ENCODE results near the gene BIRC6.

The BIRC6 gene

DNA sequence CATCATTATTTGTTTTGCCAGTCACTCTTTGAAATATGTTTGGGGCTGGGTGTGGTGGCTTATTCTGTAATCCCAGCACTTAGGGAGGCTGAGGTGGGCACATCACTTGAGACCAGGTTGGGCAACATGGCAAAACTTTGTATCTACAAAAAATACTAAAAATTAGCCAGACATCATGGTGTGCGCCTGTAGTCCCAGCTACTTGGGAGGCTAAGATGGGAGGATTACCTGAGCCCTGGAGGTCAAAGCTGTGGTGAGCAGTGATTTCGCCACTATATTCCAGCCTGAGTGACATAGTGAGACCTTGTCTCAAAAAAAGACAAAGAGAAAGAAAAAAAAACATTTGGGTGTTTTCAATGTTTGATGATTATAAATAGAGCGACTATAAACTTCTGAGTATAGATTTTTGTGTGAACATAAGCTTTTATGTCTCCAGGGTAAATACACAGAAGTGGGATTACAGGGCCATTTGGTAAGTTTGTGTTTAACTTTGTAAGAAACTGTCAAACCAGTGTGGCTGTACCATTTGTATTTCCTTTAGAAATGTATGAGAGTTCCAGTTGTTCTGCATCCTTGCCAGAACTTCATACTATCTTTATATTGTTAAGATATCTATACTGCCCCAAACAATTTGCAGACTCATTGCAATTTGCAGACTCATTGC, 15.8 kb downstream of the BIRC6 start:
- DNase-seq (ENCODE audit: low read depth), result no peak

DNA sequence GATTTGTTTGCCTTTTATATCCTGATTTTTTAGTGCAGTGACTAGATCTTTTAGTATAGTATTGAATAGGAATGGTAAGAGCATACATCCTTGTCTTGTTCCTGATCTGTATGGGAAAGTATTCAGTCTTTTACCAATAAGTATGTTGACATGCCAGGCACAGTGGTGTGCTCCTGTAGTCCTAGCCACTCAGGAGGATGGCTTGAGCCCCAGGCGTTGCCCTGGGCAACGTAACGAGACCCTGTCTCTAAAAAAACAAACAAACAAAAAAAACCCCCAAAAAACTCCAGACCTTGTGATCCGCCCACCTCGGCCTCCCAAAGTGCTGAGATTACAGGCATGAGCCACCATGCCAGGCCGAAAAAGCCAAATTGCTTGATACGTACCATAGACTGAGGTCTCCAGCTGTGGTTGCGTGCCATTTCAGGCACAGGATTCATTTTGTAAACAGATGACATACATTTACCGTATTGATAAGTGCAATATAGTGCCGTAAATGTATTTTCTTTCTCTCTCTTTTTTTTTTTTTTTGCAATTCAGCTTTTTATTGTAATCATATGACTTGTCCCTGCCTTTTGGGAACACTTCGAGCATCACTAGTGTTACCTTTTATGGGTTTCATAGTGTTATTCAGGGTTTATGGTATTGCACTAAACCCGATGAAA, 18.5 kb downstream of the BIRC6 start:
- DNase-seq (ENCODE audit: low read depth), result no peak

DNA sequence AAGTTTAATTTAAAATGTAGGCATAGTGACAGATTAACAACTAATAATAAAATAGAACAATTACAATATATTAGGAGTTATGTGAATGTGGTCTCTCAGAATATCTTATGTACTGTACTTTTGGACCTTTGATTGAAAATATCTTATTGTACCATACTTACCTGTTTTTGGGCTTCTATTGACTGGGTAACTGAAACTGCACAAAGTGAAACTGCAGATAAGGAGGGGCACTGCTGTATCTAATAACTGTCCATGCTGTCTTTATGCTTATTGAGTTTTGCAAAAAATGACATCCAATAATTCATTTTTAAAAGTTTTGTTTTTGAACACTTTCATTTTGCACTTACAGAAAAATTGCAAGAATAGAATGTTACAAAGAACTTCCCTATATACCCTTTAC, 19.9 kb downstream of the BIRC6 start:
- DNase-seq (ENCODE audit: low read depth), result no peak

DNA sequence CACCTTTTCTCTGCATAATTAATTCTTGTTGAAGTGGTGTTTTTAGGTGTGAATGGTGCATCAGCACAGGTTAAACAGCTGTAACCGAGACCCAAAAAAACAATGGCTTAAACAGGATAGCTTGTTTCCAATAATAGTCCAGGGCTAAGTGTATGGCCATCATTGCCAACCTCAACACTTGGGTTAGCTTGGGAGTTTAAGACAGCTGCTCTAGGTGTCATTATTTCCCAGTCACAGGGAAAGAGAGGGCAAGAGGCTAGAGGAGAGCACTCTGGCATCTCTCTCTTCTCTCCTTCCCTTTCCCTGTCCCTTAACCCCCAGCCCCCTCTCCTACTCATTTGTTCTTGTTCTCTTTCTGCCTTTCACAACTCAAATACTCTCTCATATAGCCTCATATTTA, 21.1 kb downstream of the BIRC6 start:
- DNase-seq (ENCODE audit: low read depth), result no peak

DNA sequence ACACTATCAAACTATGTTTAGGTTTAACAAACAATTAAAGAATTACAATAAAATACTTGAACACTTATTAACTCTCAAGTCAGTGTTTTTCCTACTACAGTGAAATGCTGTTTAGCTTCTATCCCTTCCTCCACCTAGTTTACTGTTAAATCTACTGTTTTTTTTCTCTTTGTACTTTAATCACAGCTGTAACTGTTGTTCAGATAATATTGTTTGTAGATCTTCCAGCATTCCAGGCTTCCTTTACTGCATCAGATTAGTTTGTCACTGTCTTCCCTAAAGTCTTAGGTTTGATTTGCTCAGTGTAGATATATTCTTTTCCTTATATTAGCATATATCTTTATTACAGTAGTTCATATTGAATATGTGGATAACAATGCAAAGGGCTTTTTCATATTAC, 22.5 kb downstream of the BIRC6 start:
- no peak for DNase-seq (ENCODE audit: low read depth)

DNA sequence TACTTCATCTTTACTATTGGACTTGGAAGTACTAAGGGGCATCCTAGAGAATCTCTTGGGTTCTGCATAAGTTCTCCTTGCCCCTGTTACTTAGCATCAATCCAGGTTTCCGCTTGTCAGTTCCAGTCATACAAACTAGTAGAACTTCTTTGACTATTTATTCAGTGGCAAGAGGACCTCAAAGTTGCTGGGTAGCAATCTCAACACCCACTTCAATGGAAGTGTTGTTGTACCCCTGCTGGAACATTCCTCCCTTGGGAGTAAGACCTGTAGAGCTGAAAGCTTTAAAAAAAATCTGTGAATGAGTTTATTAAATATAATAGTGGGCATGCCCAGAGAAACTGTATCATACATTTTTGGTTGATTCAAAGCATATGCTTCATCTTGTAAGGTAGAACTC, 27.0 kb downstream of the BIRC6 start:
- no peak for DNase-seq (ENCODE audit: low read depth)

DNA sequence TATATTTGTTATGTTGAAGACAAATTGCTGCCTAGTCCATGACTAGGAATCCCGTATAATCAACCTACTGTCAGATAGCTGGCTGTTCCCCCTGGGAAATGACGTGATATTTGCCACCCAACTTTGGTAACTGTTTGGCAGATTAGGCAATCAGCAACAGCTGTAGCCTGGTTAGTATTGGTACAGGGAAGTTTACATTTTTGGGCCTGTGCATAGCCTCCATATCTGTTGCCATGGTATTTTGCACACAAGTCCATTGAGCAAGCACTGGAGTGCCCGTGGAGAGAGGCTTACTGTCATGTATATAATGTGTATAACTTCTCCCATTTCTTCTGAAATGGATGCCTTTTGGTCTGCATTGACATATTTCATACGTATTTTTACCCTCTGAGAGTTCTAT, 27.7 kb downstream of the BIRC6 start:
- no peak for DNase-seq (ENCODE audit: low read depth)

DNA sequence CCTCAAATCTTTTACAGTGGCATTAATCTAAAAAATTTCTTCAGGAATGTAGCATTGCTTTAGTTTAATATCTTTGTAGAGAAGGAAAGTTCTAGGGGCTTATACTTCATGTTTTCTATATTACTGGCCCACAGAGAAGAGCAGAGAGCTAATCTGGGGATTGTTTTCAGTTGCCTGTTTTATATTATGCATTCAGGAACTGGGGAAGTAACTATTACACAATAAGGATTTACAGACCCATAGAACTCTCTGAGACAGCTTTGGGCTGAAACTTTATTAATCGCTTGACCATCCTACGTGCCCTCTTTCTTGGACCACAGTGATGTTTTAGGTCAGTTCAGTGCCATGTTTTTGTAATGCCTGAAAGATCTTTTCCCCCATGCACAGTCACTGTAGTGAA, 29.9 kb downstream of the BIRC6 start:
- no peak for DNase-seq (ENCODE audit: low read depth)

DNA sequence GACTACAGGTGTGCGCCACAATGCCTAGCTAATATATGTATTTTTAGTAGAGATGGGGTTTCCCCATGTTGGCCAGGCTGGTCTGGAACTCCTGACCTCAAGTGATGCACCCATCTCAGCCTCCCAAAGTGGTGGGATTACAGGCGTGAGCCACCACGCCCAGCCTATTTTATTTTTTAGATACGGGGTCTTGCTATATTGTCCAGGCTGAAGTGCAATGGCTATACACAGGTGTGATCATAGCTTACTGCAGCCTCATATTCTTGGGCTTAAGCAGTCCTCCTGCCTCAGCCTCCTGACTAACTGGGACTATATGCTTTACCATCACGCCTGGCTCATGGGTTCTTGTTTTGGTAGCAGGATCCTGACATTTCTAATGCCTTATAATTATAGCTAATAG, 42.4 kb downstream of the BIRC6 start:
- DNase-seq (ENCODE audit: low read depth), result no peak

DNA sequence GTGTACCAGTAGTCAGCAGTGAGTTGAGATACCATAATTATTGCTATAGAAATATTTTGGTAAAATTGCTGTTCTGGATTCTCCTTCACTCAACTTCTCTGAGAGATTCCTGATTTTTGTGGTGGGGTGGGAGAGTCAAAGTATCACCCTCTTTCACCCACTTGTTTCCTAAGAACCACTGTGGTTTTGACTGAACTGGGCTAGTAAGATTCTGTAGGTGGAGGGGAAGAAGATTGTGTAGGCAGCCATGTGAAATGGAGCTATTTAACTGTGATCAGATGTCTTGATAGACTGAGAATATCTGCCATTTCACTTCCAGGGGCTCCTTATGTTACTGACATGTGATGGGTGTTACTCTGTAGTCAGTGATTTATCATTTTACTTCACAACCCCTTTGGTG, 45.3 kb downstream of the BIRC6 start:
- no peak for DNase-seq (ENCODE audit: low read depth)

DNA sequence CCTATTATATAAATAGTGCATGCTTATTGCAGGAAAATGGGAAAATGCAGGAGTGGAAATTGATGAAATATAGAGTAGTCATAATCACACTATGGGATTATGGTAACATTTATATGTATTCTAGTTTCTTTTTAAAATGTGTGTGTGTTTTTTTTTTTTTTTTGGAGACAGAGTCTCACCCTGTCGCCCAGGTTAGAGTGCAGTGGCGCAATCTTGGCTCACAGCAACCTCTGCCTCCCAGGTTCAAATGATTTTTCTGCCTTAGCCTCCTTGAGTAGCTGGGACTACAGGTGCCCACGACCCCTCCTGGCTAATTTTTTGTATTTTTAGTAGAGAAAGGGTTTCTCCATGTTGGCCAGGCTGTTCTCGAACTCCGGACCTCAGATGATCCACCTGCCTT, 47.0 kb downstream of the BIRC6 start:
- no peak for DNase-seq (ENCODE audit: low read depth)

DNA sequence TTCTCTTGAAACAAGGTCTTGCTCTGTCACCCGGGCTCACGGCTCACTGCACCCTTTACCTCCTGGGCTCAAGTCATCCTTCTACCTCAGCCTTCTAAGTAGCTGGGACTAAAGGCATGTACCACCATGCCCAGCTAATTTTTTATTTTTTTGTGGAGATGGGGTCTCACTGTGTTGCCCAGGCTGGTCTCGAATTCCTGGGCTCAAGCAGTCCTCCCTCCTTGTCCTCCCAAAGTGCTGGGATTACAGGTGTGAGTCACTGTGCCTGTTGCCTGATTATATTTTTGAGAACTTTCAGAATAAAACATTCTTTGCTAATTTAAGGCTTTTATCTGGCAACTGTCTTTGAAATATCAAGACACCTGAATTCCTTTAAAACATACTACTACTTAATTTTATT, 47.9 kb downstream of the BIRC6 start:
- DNase-seq (ENCODE audit: low read depth), result no peak

DNA sequence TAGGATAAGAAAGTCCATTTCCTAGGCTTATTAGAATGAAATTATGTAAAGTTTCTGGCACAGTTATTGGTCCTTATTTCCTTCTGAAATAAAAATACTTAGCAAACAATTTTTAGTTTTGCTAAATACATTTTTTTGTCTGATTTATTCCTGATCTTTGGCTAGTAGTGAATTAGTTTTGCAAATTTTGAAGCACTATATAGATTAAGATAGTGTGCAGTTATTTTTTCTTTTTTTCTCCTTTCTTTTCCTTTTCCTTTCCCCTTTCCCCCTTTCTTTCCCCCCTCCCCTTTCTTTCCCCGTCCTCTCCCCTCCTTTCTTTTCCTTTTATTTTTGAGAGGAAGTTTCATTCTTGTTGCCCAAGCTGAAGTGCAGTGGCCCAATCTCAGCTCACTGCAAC, 59.7 kb downstream of the BIRC6 start:
- DNase-seq (ENCODE audit: low read depth), result no peak

DNA sequence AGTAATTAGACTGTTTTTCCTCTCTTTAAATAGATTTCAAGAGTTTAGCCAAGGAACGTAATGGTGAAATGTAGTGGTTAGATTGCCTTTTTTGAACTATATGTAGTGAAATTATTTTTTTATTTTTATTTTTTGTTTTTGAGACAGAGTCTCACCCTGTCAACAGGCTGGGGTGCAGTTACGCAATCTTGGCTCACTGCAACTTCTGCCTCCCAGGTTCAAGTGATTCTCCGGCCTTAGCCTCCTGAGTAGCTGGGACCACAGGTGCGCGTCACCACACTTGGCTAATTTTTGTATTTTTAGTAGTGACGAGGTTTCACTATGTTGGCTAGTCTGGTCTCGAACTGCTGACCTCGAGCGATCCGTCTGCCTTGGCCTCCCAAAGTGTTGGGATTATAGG, 60.8 kb downstream of the BIRC6 start:
- DNase-seq (ENCODE audit: low read depth), result no peak

DNA sequence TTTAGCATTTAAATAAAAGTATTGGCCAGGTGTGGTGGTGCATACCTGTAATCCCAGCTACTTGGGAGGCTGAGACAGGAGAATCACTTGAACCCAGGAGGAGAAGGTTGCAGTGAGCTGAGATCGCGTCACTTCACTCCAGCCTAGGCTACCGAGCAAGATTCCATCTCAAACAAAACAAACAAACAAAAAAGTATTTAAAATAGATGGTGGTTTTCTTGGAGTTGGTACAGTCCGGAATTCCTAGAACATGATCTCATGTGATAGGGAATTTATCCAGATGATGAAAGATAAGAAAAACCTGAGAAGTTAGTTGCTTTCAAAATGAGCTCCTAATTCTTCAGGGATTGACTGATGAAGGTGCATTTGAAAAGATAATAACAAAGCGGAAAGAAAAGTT, 62.0 kb downstream of the BIRC6 start:
- peak; percentile 56 for DNase-seq (ENCODE audit: low read depth)

DNA sequence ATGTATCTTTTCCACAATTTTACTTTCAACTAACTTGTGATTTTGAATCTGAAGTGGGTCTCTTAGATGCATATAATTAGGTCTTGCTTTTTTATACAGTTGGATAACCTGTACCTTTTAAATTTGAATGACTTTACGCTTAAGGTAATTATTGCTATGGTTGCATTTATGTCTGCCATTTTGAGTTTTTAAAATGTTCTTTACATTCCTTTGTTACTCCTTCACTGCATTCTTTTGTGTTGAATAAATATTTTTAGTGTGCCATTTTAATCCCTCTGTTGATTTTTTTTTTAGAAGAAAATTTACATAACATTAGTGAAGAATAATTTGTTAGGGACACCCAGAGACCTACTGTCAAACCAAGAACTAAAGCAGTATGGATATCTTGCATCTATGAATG, 65.3 kb downstream of the BIRC6 start:
- no peak for DNase-seq (ENCODE audit: low read depth)

DNA sequence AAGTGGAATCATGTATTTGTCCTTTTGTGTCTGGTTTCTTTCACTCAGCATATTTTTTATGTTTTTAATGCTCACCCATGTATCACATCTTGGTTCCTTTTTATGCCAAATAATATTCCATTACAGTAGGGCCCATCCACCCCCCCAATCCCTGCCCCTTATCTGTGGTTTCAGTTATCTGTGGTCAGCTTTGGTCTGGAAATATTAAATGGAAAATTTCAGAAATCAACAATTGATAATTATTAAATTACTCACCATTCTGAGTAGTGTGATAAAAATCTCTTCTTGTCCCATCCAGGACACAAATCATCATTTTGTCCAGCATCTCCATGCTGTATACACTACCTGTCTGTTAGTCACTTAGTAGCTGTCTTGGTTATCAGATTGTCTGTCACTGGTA, 66.7 kb downstream of the BIRC6 start:
- no peak for DNase-seq (ENCODE audit: low read depth)

DNA sequence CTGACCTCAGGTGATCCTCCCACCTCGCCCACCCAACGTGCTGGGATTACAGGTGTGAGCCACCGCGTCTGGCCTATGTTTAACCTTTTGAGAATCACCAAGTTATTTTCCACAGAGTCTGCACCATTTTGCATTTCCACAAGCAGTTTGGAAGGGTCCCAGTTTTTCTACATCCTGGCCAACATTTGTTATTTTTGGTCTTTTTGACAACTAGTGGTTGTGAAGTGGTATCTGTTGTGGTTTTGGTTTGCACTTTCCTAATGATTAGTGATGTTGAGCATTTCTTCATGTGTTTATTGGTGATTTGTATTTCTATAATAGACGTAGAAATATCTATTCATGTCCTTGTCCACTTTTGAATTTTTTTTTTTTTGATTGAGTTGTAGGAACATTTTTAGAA, 67.9 kb downstream of the BIRC6 start:
- DNase-seq (ENCODE audit: low read depth), result no peak

DNA sequence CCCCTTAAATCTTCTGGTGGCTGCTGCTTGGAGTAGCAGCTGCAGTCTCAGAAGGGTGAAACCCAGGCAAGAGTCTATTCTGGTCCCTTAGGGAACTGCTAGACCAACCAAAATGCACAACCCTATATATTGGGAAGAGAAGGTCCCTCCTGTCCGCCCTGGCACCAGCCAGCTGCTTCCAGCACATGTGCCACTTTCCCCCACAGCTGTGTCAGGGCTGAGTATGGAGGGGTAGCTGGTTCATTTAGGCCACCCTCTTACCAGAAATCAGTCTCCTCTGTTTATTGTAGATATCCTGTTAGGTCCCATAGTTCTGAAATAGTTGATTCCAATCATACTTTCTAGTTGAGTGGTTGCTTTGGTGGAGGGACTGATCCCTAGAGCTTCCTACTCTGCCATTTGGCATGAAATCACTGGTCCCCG, 68.9 kb downstream of the BIRC6 start:
- peak; percentile 58 for DNase-seq (ENCODE audit: low read depth)

DNA sequence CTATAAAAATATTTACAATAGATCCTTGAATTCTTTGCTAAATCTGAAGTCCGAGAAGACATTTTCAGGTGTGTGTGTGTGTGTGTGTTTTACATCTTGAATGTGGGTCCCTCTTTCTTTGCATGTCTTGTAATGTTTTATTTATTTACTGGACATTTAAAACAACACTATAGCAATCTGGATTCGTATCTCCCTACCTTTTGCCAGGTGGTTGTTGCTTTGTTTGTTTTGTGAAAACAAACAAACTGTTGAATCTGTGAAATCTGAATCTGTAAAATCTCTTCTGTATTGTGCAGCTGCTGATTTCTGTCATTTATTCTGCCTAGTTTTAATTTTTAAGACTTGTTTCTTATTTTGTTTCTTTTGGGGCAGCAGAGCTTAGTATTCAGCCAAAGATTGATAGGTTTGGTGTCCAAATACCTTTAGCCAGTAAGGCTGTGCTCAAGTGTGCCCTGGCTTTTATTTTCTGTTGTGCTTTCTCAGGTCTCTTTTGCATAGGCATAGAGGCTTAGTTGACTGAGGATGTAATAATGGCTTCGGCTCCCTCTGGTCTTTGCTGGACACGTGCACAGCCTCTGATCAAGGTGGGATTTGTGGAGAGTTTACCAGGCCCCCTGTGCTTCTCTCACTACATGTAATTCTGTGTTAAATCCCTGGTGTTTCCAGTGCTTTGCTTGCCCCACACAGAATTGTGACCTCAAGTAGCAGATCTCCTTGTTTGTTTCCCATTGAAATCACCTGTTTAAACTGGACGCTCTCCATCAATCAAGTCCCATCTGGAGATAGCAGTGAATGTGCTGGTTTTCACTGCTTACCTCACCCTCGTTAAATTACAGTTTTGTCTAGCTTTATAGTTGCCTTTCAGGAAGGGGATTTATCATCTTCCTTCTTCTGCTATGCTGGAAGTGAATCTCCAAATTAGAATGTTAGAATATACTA, 71.1 kb downstream of the BIRC6 start:
- no peak for DNase-seq (ENCODE audit: low read depth)

DNA sequence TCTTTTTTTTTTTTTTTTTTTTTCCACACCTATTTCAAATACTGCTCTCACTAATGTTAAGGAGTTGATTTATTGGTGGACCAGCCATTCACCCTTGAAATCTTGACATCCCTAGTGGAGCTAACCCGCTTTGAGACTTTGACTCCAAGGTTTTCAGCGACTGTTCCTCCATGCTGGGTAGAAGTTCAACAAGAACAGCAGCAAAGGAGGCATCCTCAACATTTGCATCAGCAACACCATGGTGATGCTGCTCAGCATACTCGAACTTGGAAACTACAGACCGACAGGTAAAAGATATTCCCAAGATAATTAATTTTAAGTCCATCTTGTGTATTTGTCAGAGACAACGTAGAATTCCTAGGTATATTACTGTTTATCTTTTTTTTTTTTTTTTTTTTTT, 74.0 kb downstream of the BIRC6 start:
- DNase-seq (ENCODE audit: low read depth), result no peak

DNA sequence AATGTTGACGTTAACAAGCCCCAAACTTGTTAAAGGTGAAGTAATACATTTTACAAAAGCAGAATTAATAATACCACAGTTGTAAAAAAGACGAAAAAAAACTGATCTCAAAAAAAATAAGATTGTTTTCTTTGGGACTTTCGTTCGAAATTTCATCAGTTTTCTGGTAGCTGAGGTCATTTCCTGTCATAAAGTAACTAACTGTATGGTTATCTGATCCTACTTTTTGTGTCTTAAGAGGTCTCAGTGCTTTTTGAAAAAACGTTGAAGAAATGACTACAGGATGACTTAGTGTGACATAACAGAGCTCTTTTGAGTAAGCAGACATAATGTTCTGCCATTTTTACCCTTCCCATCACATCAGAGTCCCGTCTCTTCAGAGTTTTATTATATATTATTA, 79.3 kb downstream of the BIRC6 start:
- DNase-seq (ENCODE audit: low read depth), result no peak

DNA sequence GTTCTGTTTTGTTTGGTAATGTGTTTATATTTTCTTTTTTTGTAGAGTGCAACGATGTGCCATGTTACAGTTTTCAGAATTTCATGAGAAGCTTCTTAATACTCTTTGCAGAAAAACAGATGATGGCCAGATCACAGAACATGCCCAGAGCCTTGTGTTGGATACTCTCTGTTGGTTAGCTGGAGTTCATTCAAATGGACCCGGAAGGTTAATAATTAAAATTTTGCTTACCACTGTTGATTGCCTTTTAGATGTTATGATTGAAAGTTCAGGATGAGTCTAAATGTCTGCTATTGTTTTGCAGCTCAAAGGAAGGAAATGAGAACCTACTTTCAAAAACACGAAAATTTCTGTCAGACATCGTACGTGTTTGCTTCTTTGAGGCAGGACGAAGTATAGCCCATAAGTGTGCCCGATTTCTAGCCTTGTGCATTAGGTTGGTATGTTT, 85.2 kb downstream of the BIRC6 start:
- no peak for DNase-seq (ENCODE audit: low read depth)
